HUES48 (cell line): Measurements from ENCODE around the gene COMMD10.

ENCODE experiments used
- H3K27ac ChIP-seq: one replicate; pipeline ENCODE4 v1.7.0; 2013; ENCODE audit warnings: low read depth, low read length, inconsistent platforms
- H3K27me3 ChIP-seq: 2 replicates; pipeline ENCODE4 v1.6.1; 2013; ENCODE audit warnings: mild to moderate bottlenecking, low read length; ENCODE audit not compliant: control insufficient read depth, insufficient read depth
- H3K36me3 ChIP-seq: 2 replicates; pipeline ENCODE4 v1.6.1; 2013; ENCODE audit warnings: low read length; ENCODE audit not compliant: control insufficient read depth, insufficient read depth
- H3K4me1 ChIP-seq: 2 replicates; pipeline ENCODE4 v1.6.1; 2013; ENCODE audit warnings: mild to moderate bottlenecking, low read length; ENCODE audit not compliant: control insufficient read depth, insufficient read depth
- H3K4me3 ChIP-seq: 2 replicates; pipeline ENCODE4 v1.5.1; 2013; ENCODE audit warnings: mild to moderate bottlenecking, low read depth, low read length
- H3K9ac ChIP-seq: 2 replicates; pipeline ENCODE4 v1.6.1; 2013; ENCODE audit warnings: mild to moderate bottlenecking, low read depth, low read length, moderate library complexity
- H3K9me3 ChIP-seq: 2 replicates; pipeline ENCODE4 v1.6.1; 2013; ENCODE audit warnings: low read length; ENCODE audit not compliant: control insufficient read depth, insufficient read depth

Gene COMMD10

DNA sequence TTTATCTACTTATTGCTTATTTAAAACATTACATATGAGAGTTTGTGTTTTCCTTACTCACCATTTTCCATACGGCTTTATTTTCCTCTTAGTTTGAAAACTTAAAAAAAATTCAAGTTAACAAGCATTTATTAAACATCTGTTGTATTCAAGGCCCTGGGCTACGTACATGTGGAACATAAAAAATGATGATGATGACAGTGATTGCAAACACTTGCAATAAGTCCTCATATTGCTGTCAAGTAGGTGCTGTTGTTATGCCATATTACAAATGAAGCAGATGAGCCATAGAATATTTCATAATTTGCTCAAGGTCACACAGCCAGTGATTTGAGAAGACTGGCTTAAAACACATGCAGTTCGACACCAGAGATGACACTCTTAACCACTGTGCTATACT, 180.6 kb downstream of the COMMD10 start:
- no peak overlapping the region for H3K27ac ChIP-seq
- H3K27me3 ChIP-seq: no peaks in the 10 kb centered on the region
- H3K4me3 ChIP-seq: no peak overlapping the region
- no peaks in the 10 kb centered on the region for H3K36me3 ChIP-seq
- no peak overlapping the region for H3K9ac ChIP-seq
- H3K4me1 ChIP-seq: peaks cover 21% of the 10 kb centered on the region
- H3K9me3 ChIP-seq: no peaks in the 10 kb centered on the region

DNA sequence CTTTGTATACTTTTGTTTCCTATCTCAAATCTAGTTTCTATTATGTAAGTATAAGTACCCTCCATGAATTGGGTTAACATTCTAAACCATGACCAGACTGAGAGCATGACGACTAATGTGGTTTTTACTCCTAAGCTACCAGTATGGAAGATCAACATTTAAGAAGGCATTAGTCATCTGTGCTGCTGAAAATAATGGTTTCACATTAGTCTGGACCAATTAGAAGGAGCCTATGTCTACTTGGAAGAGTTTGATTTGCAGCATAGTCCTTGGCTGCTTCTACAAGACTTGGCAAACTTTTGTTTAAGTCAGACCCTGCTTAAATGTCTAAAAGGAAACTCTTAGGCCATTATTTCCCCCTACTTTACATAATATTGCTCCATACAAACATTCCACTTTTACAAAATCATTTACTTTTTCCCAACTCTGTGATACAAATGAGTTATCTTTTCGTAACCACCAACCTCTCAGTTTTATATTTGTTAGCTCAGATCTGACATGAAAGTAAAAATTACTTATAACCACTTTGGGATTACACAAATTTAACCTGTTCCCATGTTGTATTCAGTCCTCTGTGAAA, 186.7 kb downstream of the COMMD10 start:
- H3K27me3 ChIP-seq: no peaks in the 10 kb centered on the region
- H3K9ac ChIP-seq: no peak overlapping the region
- H3K36me3 ChIP-seq: no peaks in the 10 kb centered on the region
- no peaks in the 10 kb centered on the region for H3K9me3 ChIP-seq
- H3K27ac ChIP-seq: no peak overlapping the region
- no peak overlapping the region for H3K4me3 ChIP-seq
- no peaks in the 10 kb centered on the region for H3K4me1 ChIP-seq

DNA sequence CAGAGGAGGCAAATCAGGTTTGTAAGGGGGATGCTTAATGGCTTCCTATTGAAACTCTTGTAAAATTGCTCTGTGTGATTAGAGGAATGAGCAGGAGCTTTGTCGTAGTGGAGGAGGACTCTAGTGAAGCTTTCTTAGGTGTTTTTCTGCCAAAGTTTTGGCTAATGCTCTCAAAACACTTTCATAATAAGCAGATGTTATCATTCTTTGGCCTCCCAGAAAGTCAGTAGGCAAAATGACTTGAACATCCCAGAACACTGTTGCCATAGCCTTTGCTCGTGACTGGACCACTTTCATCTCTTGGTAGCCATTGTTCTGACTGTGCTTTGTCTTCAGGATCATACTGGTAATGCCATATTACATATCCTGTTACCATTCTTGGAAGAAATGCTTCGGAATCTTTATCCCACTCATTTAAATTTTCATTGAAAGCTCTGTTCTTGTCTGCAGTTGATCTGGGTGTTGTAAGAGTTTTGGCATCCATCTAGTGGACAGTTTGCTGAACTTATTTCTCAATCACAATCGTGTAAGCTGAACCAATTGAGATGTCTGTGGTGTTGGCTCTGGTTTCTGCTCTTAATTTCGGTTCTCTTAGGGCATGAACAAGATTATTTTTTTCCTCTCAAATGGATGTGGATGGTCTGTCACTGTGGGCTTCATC, 187.6 kb downstream of the COMMD10 start:
- Histone ChIP-seq H3K9ac (no peak overlapping the region), H3K36me3 (no peaks in the 10 kb centered on the region), H3K27me3 (no peaks in the 10 kb centered on the region), H3K27ac (no peak overlapping the region), H3K4me3 (no peak overlapping the region), H3K4me1 (no peaks in the 10 kb centered on the region), H3K9me3 (no peaks in the 10 kb centered on the region)

DNA sequence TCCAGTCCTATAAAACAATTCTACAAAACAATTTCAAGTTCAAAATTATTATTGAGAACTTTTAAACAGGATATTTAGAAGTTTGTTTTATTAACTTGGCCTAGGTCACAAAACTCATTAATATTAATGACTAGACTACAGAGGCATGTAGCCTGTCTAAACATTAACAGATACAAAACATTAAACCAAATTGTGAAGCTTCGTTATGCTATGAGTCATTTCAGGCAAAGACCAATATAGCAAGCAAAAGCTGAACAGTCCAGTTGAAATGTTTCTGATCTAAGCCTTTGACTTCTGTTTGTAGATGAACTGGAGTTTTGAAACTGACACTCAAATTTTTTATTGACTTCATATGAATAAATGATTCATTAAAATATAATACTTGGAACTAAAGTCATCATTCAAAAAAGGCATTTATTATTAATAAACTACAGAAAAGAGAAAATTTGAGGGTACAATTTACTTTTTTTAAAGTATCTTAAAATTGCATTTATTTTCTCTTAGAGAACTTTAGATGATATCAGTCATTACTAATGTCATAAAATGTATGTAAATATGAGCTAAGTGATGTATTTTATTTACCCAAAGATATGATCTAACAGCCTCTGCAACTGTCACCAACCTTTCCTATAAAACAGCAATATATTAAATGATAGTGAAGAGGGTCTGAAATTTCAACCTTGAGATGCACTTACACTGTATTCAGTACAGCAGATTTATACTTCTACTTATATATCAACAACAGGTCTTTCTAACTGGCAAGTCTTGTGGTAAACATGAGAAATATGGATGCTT, 188.8 kb downstream of the COMMD10 start:
- Histone ChIP-seq H3K4me3 (no peak overlapping the region), H3K9me3 (no peaks in the 10 kb centered on the region), H3K27me3 (no peaks in the 10 kb centered on the region)

DNA sequence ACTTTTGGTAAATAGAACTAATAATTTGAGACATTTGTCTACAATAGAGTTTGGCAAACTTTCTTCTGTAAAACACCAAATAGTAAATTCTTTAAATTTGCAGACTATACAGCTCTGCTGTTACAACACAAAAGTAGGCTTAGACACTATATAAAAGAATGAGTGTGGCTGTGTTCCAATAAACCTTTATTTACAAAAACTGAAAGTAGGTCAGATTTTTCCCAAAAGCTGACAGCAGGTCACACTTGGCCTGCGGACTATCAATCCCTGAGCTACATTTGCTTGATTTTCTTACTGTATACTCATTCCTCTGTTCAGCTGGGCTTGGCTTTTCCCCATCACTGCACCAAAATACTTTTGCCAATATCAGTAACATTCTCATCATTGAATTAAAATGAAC, 189.4 kb downstream of the COMMD10 start:
- Histone ChIP-seq H3K27ac (no peak overlapping the region), H3K36me3 (no peaks in the 10 kb centered on the region), H3K27me3 (no peaks in the 10 kb centered on the region), H3K9ac (no peak overlapping the region), H3K4me1 (no peaks in the 10 kb centered on the region), H3K4me3 (no peak overlapping the region), H3K9me3 (no peaks in the 10 kb centered on the region)

More for the DNA sequence above, 188.8 kb downstream of the COMMD10 start:
- no peaks in the 10 kb centered on the region for H3K36me3 ChIP-seq
- H3K9ac ChIP-seq: no peak overlapping the region
- no peak overlapping the region for H3K27ac ChIP-seq
- H3K4me1 ChIP-seq: no peaks in the 10 kb centered on the region

DNA sequence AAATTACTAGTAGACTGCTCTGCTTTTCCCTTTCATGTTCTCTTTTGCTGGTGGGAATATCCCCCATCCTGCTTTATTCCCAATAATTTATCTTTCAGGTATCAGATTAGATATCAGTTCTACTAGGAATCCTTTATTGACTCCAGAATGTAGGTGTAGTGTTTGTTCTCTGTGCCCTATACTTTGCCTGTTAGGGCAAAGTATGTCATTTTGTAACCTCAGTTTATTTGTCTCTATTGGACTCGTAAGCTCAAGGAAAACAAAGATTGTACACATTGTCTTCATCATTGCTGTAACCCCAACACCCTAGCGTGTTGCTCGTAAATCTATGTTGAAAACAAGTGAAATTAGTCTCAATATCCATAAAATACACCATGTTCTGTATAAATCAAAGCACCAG, 190.5 kb downstream of the COMMD10 start:
- Histone ChIP-seq H3K36me3 (no peaks in the 10 kb centered on the region), H3K9ac (no peak overlapping the region), H3K4me1 (no peaks in the 10 kb centered on the region), H3K9me3 (no peaks in the 10 kb centered on the region), H3K27ac (no peak overlapping the region), H3K27me3 (no peaks in the 10 kb centered on the region), H3K4me3 (no peak overlapping the region)

DNA sequence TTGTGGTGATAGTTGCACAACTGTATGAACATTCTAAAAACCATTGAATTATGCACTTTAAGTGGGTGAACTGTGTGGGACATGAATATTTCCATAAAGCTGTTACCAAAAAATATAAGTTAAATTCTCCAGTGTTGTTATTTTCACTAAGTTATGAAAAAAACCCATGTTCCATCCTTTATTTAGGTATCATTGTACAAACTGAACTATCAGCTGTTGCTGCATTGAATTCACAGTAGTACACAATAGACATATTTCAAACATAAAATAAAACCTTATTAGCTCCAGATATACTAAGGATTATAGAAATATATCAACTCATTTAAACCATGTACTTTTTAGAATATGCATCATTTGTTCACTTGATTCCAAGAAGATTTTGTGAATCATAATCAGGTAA, 192.1 kb downstream of the COMMD10 start:
- Histone ChIP-seq H3K4me1 (no peaks in the 10 kb centered on the region), H3K27me3 (no peaks in the 10 kb centered on the region)

DNA sequence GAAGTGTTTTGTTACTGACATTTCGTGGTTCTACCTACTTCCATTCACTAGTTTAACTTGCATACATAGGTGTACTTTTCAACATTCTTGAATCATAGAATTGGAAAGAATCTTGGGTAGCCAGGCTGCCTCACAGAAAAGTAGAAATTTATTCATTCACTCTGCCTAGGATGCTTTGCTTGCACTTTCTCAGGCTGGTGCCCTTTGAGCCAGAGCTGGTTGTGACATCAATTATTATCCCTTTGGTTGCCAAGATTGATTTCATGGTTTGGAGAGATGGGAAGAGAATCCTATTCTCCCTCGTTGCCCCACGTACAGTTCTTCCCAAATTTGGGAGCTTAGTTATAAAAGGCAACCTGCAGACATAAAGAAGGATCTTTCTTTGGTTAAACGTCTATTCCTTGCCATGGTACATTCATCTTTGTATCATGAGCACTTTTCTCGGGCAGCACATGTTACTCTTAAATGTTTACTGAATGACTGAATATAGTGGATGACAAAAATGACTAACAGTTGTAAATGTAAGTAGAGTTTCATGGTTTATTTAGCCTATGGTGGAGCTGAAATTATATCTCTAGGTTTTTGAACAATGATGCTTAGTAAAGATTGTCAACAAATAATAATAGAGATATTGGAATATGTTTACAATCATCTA, 195.5 kb downstream of the COMMD10 start:
- H3K27ac ChIP-seq: no peak overlapping the region
- no peaks in the 10 kb centered on the region for H3K36me3 ChIP-seq
- no peaks in the 10 kb centered on the region for H3K4me1 ChIP-seq
- H3K27me3 ChIP-seq: no peaks in the 10 kb centered on the region
- no peak overlapping the region for H3K9ac ChIP-seq
- no peaks in the 10 kb centered on the region for H3K9me3 ChIP-seq
- no peak overlapping the region for H3K4me3 ChIP-seq

More for the DNA sequence above, 192.1 kb downstream of the COMMD10 start:
- Histone ChIP-seq H3K9me3 (no peaks in the 10 kb centered on the region), H3K4me3 (no peak overlapping the region), H3K9ac (no peak overlapping the region), H3K27ac (no peak overlapping the region), H3K36me3 (no peaks in the 10 kb centered on the region)

DNA sequence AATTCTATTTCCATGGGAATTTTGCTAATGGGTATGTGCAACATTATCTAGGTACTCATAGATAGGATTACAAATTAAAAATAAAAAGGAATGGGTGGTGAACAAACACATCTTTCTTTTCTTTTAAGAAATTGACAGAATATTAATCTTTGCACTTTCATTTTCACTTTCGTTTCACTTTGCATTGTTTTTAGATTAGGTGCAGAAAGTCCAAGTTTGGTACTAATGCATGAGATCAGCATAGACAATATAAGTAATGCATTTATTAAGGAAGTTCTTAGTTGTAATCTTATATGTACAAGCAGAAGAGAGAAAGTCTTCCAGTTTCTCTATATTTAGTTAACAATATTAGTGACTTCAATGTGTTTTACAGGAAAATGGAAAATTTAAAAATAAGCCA, 196.5 kb downstream of the COMMD10 start:
- Histone ChIP-seq H3K4me3 (no peak overlapping the region), H3K27ac (no peak overlapping the region)

DNA sequence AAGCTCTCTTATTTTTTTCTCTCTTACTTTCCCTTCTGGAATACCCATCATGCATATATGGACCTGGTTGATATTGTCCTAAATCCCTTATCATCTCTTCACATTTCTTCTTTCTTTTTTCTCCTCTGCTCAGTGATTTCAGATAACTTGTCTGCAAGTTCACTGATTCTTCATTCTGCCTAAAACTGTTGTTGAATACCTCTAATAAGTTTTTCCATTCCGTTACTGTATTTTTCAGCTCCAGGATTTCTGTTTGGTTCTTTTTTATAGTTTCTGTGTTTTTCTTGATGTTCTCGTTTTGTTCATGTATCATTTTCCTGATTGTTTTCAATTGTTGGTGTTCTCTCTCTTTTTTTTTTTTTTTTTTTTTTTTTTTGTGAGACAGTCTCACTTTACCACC, 203.7 kb downstream of the COMMD10 start:
- H3K9me3 ChIP-seq: no peaks in the 10 kb centered on the region
- H3K27ac ChIP-seq: no peak overlapping the region
- H3K27me3 ChIP-seq: no peaks in the 10 kb centered on the region
- no peak overlapping the region for H3K9ac ChIP-seq
- peaks cover 11% of the 10 kb centered on the region; the same call in 1 of the 2 replicates for H3K4me1 ChIP-seq
- H3K4me3 ChIP-seq: no peak overlapping the region
- H3K36me3 ChIP-seq: no peaks in the 10 kb centered on the region

More for the DNA sequence above, 196.5 kb downstream of the COMMD10 start:
- H3K36me3 ChIP-seq: no peaks in the 10 kb centered on the region
- no peaks in the 10 kb centered on the region for H3K9me3 ChIP-seq
- H3K27me3 ChIP-seq: no peaks in the 10 kb centered on the region
- H3K9ac ChIP-seq: no peak overlapping the region
- H3K4me1 ChIP-seq: no peaks in the 10 kb centered on the region

DNA sequence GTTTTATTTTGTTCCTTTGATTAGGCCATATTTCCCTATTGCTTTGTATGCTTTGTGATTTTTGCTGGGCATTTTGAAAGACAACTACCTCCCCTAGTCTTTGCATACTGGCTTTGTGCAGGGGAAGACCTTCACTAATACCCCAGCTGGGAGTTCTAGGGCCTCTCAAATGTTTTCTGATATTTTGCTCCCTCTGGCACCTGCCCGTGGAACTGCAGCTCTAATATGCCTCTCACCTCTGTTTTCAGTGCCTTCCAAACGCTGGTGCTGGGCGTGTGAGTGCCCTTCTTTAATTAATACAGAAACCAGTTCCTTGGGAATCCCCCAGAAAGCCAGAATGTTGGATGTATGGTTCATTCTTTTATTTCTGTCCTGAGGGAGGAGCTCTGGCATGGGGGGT, 204.5 kb downstream of the COMMD10 start:
- Histone ChIP-seq H3K4me1 (peaks cover 11% of the 10 kb centered on the region; the same call in 1 of the 2 replicates), H3K27me3 (no peaks in the 10 kb centered on the region), H3K9me3 (no peaks in the 10 kb centered on the region), H3K9ac (no peak overlapping the region), H3K36me3 (no peaks in the 10 kb centered on the region), H3K27ac (no peak overlapping the region), H3K4me3 (no peak overlapping the region)
